H4 (cell line): ENCODE measurements around the gene PPIL3. TPM values are rescaled to one million over a fixed set of nuclear protein-coding genes. Genes with fewer than 3 reads are reported as not detected.

Experiments
- DNase-seq: peaks from one replicate; pipeline ENCODE4 v3.0.0-alpha.2; 2015; ENCODE audit warnings: low spot score
- total RNA-seq: library from RNA; depleted of rRNA; stranded (reverse); fragments of >200 nt; shearing (Covaris generic); gene quantifications from 2 replicates; pipeline ENCODE4 v1.2.3, GENCODE V29; 2014

Gene PPIL3
- total RNA-seq, 1 experiment from 2014 or later: 83.7 TPM

- no peak for DNase-seq
Measured at GRCh38 chr2:200861617-200862155, 27.2 kb downstream of the PPIL3 start.

DNA sequence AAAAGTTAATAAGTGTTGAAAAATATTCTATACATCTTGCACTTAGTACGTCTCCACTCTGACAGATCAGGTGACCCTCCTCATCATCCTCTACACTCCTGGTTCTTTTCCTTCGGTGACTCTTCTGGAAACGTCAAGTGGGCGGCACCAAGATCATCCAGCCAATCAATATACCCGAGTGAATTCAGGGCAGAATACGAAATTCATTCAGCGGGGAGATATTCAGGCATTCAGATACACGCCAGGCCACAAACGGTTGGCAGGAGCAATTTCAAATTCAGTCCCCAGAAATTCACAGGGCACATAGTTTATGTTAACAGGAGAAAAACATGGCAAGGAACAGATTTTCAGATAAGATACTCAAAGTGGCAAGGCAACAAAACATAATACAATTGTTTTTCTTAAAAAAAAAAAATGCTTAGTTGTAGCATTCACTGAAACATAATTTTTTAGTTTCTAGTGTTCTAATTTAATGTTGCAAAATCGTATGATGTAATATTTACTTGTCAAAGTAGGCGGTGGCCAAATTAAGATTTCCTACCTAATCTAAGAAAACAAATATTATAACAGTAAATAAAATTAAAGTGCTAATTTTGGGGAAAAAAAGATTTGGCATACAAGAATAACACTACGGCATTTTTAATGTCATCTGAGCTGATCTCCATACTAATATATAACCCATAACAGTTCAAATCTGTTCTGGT, 28.6 kb downstream of the PPIL3 start:
- no peak for DNase-seq

DNA sequence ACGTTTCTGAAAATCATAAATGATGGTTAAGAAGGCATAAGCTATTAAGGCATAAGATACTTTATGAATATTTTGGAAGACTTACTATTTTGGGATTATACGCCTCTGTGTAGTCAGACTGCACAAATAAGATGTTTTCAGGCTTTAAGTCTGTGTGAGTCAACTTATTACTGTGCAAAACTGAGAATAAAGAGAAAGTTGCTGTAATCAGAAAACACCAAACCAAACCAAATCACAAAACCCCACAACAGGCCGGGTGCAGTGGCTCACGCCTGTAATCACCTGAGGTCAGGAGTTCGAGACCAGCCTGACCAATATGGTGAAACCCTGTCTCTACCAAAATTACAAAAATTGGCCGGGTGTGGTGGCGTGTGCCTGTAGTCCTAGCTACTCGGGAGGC, 32.1 kb downstream of the PPIL3 start:
- no peak for DNase-seq

- no peak for DNase-seq
Measured at GRCh38 chr2:200852605-200853004, 36.3 kb downstream of the PPIL3 start.

GRCh38 chr2:200851398-200852248, 37.3 kb downstream of the PPIL3 start:
- no peak for DNase-seq

DNA sequence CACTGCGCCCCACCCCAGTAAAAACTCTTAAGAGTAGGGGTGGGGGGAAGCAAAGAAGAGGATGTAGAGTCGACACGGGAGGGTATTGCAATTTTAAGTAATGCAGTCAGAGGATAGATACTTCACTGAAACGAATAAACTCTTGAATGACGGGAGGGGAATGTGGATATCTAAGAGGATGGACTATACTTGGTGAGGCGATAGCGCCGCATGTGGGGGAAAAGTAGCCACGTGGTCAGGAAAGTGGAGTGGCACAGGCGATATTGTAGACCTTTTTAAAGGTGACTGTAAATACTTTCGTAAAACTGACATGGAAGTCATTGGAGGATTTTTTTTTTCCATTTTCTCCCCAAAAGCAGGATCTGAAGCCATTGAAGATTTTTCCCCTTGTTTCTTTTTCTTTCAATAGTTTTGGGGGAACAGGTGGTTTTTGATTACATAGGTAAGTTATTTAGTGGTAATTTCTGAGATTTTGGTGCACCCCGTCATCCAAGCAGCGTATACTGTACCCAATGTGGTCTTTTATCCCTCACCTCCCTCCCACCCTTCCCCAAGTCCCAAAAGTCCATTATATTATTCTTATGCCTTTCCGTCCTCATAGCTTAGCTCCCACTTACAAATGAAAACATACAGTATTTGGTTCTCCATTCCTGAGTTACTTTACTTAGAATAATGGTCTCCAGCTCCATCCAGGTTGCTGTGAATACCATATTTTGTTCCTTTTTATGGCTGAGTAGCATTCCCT, 38.2 kb downstream of the PPIL3 start:
- DNase-seq: no peak

GRCh38 chr2:200847939-200848338, 40.9 kb downstream of the PPIL3 start:
- no peak for DNase-seq

DNA sequence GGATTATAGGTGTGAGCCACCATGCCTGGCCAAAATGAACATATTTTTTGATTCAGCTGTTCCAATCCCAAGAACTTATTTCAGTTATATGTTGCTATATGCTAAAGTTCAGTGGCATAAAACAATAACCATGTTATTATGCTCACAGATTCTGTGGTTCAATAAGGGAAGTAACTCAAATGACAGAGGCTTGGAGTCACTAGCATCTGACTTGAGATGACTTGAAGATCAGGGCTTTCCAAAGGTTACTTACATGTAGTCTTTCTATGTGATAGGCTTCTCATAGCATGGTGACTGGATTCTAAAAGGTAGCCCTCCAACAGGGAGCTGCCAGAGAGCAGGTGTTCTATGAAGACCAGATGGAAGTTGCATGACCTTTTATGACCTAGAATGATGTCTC, 41.6 kb downstream of the PPIL3 start:
- DNase-seq: no peak

GRCh38 chr2:200845669-200846325, 43.1 kb downstream of the PPIL3 start:
- no peak for DNase-seq

DNA sequence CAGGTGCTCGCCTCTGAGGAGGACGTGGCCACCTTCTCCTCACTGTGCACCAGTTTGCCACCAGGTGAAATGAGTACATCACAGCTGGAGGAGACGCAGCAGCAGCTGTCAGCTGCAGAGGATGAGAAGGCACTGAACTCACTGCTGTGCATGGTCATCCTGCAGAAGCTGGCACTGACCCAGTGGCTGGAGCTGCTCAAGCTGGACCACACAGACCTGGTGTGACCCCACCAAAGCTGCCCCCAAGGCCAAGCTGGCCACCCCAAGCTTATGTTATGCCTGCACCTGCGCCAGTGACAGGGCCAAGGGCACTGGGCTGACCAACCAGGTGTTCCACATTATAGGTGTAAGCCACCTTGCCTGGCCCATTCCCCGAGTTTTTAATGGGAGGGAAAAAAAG, 43.7 kb downstream of the PPIL3 start:
- DNase-seq: no peak

DNA sequence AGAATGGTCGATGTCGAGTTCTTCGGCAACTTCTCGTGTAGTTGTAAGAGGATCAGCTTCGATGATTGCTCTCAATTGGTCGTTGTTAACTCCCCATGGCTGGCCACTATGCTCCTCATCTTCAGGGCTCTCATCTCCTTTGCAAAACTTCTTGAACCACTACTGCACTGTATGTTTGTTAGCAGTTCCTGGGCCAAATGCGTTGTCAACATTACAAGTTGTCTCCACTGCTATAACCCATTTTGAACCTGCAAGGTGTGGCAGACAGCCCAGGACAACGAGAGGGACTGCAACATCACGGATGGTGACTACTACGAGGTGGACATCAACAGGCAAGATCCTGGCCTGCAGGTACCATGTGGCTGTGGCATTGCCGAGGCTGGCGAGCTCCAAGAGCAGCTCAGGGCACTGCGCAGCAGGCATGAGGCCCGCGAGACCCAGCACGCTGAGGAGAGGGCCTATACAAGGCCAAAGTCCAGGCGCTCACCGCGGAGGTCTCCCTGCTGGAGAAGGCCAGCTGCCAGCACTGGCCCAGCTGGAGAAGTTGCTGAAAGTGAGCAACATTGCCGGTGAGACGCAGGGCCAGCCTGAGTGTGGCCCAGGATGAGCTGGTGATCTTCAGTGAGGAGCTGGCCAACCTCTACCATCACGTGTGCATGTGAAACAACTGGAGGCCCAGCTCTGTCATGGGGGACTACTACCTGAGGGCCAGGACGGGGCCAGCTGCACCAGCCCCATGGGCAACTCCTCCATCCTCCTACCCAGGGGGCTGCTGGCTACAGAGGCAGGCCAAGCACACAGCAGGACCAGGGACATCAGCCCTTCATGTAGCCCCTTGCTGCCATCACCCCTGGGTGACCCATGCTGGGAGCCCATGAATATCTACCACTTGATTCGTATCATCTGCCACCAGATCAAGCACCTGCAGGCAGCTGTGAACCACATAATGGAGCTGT, 44.6 kb downstream of the PPIL3 start:
- no peak for DNase-seq

DNA sequence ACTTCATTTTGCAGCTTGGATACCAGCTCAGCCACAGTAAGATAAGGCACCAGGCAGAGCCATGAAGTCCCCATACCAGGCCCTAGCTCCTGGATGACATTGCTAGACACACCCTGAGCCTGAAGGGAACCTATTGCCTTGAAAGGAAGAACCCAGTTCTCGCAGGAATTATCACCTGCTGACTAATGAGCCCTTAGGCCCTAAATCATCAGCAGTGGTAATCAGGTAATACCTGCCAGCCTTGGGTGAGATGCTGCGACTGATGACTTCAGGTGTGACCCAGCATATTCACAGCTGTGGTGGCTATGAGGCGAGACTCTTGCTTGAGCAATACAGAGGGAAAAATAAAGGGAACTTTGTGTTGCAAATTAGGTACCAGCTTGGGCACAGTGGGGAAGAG, 49.4 kb downstream of the PPIL3 start:
- no peak for DNase-seq

DNA sequence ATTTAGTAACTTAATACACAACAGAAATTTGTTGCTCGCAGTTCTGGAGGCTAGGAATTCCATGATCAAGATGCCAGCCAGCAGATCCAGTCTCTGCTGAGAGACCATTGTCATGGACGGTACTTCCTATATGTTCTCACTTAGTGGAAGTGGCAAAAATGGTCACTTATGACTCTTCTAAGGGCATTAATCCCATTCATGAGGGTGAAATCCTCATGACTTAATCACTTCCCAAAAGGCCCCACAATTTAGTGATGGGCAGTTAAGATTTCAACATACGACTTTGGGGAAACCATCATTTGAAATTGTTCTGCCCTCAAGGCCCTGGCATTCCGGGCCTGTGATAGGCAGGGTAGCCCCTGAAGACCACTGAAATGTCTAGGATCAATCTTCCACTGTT, 54.2 kb downstream of the PPIL3 start:
- no peak for DNase-seq

DNA sequence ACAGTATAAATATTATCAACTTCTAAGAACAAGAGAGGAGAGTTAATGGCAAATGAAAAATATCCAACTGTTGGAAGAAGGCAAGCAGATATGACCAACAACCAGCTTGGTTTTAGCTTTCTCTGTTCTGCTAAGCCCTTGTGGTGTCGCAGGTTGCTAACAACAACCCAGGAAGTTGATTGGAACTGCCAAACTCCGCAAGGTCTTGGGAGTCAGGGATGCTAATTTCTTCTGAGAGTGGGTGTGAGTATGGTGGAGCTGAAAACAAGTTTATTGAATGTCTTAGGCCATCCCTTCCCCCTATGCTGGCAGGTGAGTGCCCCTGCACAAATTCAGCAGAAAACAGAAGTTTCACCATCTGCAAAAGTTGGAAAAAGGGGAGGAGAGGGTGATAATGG, 59.6 kb downstream of the PPIL3 start:
- DNase-seq: no peak

- DNase-seq: no peak
Measured at GRCh38 chr2:200828572-200829257, 60.2 kb downstream of the PPIL3 start.

GRCh38 chr2:200828104-200828503, 60.8 kb downstream of the PPIL3 start:
- no peak for DNase-seq

GRCh38 chr2:200821686-200822245, 67.1 kb downstream of the PPIL3 start:
- DNase-seq: no peak
